HG03159 (cell line): Measurements from ENCODE around the gene UBAP2L.

Source experiments
- ATAC-seq: cut with Tn5 transposase; IDR thresholded peaks from one replicate; pipeline ENCODE4 v1.9.1; 2021; ENCODE audit warnings: mild to moderate bottlenecking, moderate library complexity; ENCODE audit not compliant: unreplicated experiment

UBAP2L gene, protein sequence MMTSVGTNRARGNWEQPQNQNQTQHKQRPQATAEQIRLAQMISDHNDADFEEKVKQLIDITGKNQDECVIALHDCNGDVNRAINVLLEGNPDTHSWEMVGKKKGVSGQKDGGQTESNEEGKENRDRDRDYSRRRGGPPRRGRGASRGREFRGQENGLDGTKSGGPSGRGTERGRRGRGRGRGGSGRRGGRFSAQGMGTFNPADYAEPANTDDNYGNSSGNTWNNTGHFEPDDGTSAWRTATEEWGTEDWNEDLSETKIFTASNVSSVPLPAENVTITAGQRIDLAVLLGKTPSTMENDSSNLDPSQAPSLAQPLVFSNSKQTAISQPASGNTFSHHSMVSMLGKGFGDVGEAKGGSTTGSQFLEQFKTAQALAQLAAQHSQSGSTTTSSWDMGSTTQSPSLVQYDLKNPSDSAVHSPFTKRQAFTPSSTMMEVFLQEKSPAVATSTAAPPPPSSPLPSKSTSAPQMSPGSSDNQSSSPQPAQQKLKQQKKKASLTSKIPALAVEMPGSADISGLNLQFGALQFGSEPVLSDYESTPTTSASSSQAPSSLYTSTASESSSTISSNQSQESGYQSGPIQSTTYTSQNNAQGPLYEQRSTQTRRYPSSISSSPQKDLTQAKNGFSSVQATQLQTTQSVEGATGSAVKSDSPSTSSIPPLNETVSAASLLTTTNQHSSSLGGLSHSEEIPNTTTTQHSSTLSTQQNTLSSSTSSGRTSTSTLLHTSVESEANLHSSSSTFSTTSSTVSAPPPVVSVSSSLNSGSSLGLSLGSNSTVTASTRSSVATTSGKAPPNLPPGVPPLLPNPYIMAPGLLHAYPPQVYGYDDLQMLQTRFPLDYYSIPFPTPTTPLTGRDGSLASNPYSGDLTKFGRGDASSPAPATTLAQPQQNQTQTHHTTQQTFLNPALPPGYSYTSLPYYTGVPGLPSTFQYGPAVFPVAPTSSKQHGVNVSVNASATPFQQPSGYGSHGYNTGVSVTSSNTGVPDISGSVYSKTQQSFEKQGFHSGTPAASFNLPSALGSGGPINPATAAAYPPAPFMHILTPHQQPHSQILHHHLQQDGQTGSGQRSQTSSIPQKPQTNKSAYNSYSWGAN

DNA sequence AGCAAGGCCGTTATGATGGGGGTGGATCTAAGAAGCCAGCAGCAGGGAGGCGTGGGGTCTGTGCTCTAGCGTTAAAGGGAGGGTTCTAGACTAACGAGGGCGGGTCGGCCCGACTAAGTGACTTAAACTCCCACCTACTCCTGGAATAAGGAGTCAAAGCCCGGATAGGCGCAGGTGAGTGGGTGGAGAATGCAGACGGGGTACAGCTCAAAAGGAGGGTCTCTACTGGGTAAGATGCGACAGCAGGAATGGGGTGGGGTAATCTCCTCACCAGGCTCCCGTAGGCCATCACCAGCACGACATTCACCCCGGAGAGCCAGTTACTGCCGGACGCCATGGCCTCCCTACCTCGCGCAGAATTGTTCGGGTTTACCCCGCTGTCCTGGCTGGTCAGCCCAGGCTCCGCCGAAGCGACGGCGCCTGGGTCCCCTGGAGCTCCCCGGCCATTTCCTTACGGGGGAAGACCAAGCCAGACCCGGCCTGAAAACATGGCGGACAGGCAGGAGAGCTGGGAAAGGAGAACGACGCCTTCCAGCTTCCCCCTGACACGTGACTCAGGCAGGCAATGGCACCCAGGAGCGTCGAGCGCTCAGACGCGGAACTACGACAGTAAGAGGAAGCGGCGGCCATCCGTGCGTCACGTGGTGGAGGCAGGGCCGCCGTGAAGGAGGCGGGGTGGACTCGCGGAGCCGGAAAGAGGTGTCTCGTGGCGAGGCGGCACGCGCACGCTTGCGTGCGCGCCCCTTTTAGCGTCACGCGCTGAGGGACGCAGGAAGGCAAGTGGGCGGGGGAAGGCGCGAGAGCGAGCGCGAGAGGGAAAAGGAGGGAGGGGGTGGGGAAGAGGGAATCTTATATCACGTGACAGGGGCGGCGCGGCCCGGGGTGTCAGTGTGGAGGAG is at the start of gene UBAP2L:
TSS of gene UBAP2L (plus strand) at position 885 of the 899 bp plus-strand sequence. CDS start 4,169 bp downstream, outside the sequence.
- ATAC-seq: peak; percentile 88

DNA sequence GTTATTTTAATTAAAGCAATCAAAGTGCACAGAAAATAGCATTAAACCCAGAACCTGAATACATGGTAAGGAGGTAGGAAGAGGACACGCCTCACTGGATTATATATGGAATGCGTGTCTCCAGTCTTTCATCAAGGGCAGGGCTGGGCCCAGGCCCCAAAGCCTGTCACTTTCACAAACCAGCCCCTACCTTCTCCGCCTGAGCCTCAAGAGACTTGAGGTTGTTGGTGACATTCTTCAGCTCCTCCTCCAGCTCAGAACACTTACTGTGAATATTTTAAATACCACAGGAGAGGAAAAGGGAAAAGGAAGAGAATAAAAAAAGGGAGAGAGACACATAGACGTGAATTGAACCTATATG is 49.6 kb upstream of the UBAP2L start:
- ATAC-seq: no peak

DNA sequence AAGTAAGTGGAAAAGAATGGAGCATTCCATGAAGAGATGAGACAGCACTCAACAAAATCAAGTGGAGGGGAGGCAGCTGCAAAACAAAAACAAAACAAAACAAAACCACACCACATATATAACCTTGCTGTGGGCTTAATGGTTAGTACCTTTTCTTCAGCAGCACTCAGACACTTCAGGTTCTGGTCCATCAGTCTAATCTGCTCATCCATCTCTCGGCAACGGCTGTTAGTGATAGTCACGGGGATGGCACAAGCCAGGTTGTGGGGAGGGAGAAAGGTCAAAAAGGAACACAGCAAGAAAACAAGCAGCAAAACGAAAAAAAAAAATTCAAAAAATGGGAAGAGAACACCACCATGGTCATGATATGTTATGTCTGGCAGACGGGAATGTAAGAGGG is 48.9 kb upstream of the UBAP2L start:
- no peak for ATAC-seq

GRCh38 chr1:154174654-154175053 is 46.1 kb upstream of the UBAP2L start:
- ATAC-seq: no peak

GRCh38 chr1:154176337-154176736 is 44.4 kb upstream of the UBAP2L start:
- ATAC-seq: no peak

- no peak for ATAC-seq
Measured at GRCh38 chr1:154178013-154178412, 42.7 kb upstream of the UBAP2L start.

DNA sequence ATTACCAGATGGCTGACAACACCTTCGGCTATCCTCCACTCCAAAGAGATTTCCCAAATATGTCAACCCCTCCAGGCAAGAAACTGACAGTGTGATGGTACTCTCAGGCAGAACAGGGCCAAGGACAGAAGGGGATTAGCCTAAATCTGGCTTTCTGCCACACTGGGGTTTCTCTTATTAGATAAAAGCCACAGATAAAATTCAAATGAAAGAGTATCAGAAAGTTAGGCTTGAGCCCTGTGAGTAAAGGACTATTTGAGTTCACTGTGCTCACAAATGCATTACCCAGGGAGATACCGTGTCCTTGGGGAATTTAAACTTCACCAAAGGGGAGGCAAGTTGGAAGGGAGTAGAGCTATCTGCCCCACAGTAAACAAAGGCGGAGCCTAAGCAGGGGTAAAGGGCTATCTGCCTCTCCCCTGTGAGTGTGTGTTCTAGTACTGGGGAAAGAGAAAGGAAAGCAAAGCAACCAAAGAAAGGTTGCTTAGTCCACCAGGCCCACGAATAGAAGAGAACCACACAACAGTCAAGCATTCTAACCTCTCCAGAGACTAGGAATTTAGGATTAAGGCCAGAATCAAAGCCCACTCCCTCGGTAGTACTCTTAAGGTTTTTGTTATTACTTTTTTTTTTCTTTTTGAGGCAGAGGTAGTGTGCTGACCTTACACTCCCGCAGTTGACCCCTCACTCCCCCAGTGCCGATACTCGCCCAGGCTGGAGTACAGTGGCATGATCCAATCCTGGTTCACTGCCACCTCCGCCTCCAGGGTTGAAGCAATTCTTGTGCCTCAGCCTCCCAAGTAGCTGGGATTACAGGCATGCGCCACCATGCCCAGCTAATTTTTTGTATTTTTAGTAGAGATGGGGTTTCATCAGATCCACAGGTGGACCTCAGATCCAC is 41.6 kb upstream of the UBAP2L start:
- ATAC-seq: no peak

- ATAC-seq: peak; percentile 36
Measured at GRCh38 chr1:154179946-154180687, 40.6 kb upstream of the UBAP2L start.

- ATAC-seq: no peak
Measured at GRCh38 chr1:154181944-154182343, 38.8 kb upstream of the UBAP2L start.

GRCh38 chr1:154182344-154183045 is 38.3 kb upstream of the UBAP2L start:
- peak; percentile 32 for ATAC-seq

DNA sequence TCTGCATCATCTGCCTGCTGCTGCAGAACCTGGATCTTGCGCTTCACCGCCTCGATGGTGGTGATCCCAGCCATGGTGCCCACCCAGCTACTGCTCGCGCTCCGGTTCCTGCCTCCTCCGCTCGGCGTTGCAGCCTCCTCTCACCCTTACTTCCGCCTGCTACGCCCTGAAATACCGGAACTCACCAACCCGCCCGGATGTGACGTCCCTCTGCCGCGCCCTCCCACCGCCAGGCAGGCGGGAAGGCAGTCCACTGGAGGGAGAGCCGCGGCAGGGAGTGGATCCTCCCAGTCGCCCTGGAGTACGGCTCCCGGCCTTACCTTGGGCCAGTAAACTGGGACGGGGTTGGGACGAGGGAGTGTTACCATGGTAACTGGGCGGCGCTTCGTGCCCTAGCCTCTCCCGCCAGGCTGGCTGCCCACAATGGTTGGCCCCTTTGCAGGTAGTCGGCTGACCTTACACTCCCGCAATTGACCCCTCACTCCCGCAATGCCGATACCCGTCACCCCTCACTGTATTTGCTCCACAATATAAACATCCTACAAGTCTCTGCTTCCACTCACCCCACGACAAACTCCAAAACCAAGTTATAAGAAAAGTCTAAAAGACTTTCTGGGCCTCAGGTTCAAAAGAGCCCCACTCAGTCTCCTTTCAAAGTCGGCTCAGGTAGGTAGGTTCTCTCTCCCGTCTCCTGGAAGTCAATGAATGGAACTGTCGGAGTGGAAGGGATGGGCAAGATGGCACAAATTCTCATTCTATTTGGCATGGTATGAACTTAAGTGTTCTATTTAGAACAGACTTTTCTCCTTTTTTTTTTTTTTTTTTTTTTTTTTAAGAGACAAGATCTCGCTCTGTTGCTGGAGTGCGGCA is 37.5 kb upstream of the UBAP2L start:
- ATAC-seq: peak; percentile 73

GRCh38 chr1:154186177-154186576 is 34.6 kb upstream of the UBAP2L start:
- ATAC-seq: no peak

DNA sequence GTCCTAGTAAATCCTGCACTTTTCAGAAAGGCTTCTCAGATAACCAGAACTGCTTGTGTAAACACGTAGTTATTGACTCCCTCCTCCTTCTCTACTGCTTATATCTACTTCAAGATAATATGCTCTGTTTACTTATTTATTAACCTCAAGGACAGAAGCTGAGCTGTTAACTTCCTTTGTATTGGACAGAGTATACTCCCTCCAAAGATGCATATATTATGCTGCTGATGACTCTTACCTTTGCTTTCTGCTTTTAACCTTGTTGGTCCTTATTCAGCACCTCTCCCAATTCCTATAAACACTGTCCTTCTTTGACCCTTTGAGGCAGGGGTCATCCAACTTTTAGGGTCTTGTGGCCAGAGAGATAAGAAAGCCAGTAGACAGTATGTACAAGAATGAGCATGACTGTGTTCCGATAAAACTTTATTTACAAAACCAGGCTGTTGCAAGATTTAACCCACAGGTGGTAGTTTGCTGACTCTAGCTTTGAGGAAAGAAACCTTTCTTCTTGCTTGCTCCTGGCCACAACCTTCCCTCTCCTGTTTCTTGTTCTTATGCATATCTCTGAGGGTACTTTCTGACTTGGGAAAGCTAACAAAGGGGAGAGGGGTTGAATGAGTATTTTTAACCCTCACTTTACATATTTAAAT is 33.8 kb upstream of the UBAP2L start:
- ATAC-seq: no peak

DNA sequence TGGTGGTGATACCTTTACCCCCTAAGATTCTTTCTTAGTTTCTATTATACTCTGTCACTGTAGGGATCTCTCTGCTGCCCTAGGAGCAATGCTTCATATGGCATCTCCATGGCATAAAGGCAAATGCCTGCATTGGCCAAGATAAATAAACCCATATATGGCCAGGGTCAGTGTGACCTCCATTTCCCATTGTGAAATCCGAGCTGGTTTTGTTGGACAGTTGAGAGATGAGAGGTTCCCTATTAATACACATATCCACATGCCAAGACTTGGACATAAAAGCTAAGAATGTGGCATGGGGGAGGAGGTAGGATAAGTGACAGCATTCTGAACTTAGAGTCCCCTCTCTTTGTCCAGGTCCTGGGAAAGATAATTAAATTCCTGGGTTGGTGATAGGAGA is 30.2 kb upstream of the UBAP2L start:
- ATAC-seq: no peak

DNA sequence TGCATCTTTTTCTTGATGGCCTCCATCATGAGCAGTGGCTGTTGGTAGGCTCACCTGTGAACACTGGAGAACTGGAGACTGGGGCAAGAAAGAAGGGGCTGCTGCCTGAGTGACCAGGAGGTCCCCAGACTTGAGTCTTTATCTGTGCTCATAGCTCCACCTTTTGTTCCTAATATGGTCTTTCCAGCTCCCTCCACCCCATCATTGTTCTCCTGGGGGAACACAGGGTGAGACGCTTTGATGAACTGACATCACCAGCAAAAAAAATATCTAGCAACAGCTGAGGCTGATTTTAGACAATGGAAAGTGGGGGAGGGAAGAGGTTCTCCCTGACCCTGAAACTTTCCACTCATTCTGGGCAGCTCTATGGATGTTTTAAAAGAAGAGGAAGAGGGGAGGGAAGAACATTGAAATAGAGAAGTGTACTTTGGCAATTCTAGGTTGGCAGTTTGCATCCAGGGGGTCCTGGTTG is 28.7 kb upstream of the UBAP2L start, which contains the start of gene TPM3:
TSS of gene TPM3 (minus strand) at position 111 of the 472 bp plus-strand sequence. CDS start at position 29, 82 bp downstream.
- no peak for ATAC-seq

DNA sequence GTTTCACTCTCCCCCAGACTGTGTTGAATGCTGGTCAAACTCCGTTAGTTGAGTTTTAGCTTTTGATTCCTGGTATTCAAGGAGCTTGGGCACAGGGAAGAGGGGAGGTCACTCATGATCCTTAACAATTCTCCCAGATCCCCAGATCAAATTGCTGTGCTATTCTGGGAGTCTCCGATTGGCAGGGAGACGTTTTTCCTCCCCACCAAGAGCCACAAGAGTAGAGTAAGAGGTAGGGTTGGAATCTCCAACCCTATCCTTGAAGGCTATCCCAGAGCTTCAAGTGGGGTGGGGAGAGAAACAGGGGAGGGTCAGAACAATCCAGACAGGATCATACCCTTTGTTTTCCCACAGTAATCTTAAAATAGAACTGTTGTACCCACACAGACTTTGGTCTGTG is 28.3 kb upstream of the UBAP2L start:
- no peak for ATAC-seq
